ENCODE results near the gene ENTPD2.
A peak's percentile ranks its signal among the peaks of the same experiment; 100 is the strongest.

Gene ENTPD2

DNA sequence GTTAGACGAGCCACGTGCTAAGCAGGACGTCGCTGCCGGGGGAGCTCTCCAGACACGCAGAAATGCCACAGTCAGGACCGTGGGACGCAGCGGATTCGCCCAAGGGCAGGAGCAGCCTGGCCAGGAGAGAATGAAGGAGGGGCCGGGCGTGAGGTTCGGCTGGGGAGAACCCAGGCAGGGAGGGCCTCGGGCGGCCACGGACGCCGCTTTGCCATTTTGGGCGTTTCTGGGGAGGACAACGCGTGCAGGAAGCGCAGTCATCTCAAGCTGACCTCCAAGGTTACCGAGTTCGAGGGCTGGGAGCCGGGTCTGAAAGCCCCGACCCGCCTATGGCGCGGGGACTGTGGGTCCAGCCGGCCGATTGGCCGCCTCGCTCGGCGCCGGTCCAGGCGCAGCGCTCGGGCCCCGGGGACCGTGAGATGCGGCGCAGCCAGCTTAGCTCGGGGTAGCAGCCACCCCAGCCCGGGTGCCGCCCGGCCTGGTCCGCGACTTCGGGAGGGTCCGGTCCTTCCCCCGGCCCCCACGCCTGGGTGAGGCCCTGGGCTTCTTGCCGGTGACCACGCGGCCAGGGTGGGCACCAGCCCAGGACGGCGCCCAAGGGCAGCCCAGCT, 32.2 kb upstream of the ENTPD2 start:
- CTCF ChIA-PET: interaction anchor here (0.6 to 5.9 kb wide), 16 partner anchors 9 to 349 kb away, joined by 3 to 34 read pairs (median 5); partner anchors contain the start of genes RNF224, SAPCD2 and UAP1L1
- 0 out of 2 replicates have a peak, but pooled peaks cover 3% of the 10 kb centered on the region for H3K4me1 ChIP-seq (ENCODE audit: control insufficient read depth, insufficient read depth, low read length)
- POLR2A ChIA-PET: interaction anchor here (0.6 to 7.8 kb wide), 31 partner anchors 9 to 373 kb away, joined by 3 to 137 read pairs (median 5); partner anchors contain the start of genes ANAPC2, NELFB, NSMF and PAXX
- H3K36me3 ChIP-seq (ENCODE audit: control insufficient read depth in 2 of 2, insufficient read depth in 1 of 2, low read length in 2 of 2): peaks cover 0 to 45% of the 10 kb centered on the region in 2 experiments; a peak in 1 of 3 replicates
- peak overlapping the region; percentile 67; the same call in 1 of the 2 replicates for H3K27ac ChIP-seq (ENCODE audit: extremely low read depth, low read depth, low read length)
- no peaks in the 10 kb centered on the region for H3K9me3 ChIP-seq (ENCODE audit: control insufficient read depth, insufficient read depth, low read depth, low read length)
- peak overlapping the region; percentile 40 for H3K4me3 ChIP-seq (ENCODE audit: low read depth, low read length)
- no peak for TF ChIP-seq ZNF654 (tag by site-specific recombination; IDR thresholded peaks at IDR 0.05; ENCODE audit: low read depth)
- TF ChIP-seq ZNF214 (tag by site-specific recombination; IDR thresholded peaks at IDR 0.05; ENCODE audit: borderline replicate concordance): no peak
- no peak for TF ChIP-seq YY1 (tag by site-specific recombination; IDR thresholded peaks at IDR 0.05)
- TF ChIP-seq ZNF394 (tag by site-specific recombination; IDR thresholded peaks at IDR 0.05; ENCODE audit: borderline replicate concordance): no peak
- no peak for TF ChIP-seq KLF9 (tag by site-specific recombination; IDR thresholded peaks at IDR 0.05; ENCODE audit: low read depth)
- TF ChIP-seq GFI1B (tag by site-specific recombination; IDR thresholded peaks at IDR 0.05): no peak
- TF ChIP-seq ZNF202 (tag by site-specific recombination; IDR thresholded peaks at IDR 0.05; ENCODE audit: borderline replicate concordance): no peak
- no peak for TF ChIP-seq GLIS1 (tag by site-specific recombination; IDR thresholded peaks at IDR 0.05)
- TF ChIP-seq KLF7 (tag by site-specific recombination; IDR thresholded peaks at IDR 0.05; ENCODE audit: borderline replicate concordance): no peak
- TF ChIP-seq ZNF521 (tag by site-specific recombination; IDR thresholded peaks at IDR 0.05): no peak
- 0 out of 2 replicates have a peak, but pooled peaks have one; percentile 24 for TF ChIP-seq ZSCAN30 (tag by site-specific recombination; IDR thresholded peaks at IDR 0.05)
- TF ChIP-seq MYNN (tag by site-specific recombination; IDR thresholded peaks at IDR 0.05; ENCODE audit: borderline replicate concordance): no peak
- TF ChIP-seq ZNF621 (tag by site-specific recombination; IDR thresholded peaks at IDR 0.05): no peak
- TF ChIP-seq ZNF114 (tag by site-specific recombination; IDR thresholded peaks at IDR 0.05): no peak
- 0 out of 2 replicates have a peak, but pooled peaks have one; percentile 21 for TF ChIP-seq ZNF660 (tag by site-specific recombination; IDR thresholded peaks at IDR 0.05)
- no peak for TF ChIP-seq ZNF132 (tag by site-specific recombination; IDR thresholded peaks at IDR 0.05; ENCODE audit: borderline replicate concordance)

DNA sequence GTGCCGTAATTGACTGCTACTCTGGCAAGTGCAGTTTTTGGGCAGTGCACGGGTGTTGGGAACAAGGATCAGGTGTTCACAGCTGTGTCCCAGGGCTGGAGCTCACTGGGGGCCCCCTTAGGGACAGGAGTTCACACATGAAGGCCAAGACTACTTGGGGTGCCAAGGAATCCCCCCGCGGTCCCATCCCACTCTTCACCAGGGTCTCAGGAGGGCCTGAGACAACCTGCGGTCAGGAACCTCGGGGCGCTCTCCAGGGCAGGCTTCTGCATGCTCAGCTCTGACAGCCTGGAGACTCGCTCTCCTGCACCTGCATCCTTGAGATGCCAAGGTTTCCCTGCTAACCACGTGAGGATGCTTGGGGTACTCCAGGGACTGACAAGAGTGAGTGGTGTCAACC, 30.7 kb upstream of the ENTPD2 start:
- H3K4me3 ChIP-seq (ENCODE audit: low read depth, low read length): no peak overlapping the region
- 0 out of 2 replicates have a peak, but pooled peaks cover 3% of the 10 kb centered on the region for H3K4me1 ChIP-seq (ENCODE audit: control insufficient read depth, insufficient read depth, low read length)
- CTCF ChIA-PET: interaction anchor here (0.8 to 5.9 kb wide), 6 partner anchors 14 to 297 kb away, joined by 3 to 34 read pairs (median 6); no protein-coding TSS in a partner anchor
- H3K27ac ChIP-seq (ENCODE audit: extremely low read depth, low read depth, low read length): no peak overlapping the region
- H3K36me3 ChIP-seq (ENCODE audit: control insufficient read depth in 2 of 2, insufficient read depth in 1 of 2, low read length in 2 of 2): peaks cover 0 to 50% of the 10 kb centered on the region in 2 experiments; a peak in 1 of 3 replicates
- POLR2A ChIA-PET: interaction anchor here (0.6 to 7.8 kb wide), 3 partner anchors 15 to 156 kb away, joined by 3 to 137 read pairs (median 3); partner anchors contain the start of genes SAPCD2 and TUBB4B
- no peak for TF ChIP-seq ZNF114 (tag by site-specific recombination; IDR thresholded peaks at IDR 0.05)
- 0 out of 2 replicates have a peak, but pooled peaks have one; percentile 24 for TF ChIP-seq GLIS2 (tag by site-specific recombination; IDR thresholded peaks at IDR 0.05)
- TF ChIP-seq ZEB2 (tag by site-specific recombination; IDR thresholded peaks at IDR 0.05): no peak
- TF ChIP-seq ZFP41 (tag by site-specific recombination; IDR thresholded peaks at IDR 0.05; ENCODE audit: borderline replicate concordance): no peak
- no peak for TF ChIP-seq ZNF610 (tag by site-specific recombination; IDR thresholded peaks at IDR 0.05; ENCODE audit: borderline replicate concordance)
- H3K9me3 ChIP-seq (ENCODE audit: control insufficient read depth, insufficient read depth, low read depth, low read length): no peaks in the 10 kb centered on the region

DNA sequence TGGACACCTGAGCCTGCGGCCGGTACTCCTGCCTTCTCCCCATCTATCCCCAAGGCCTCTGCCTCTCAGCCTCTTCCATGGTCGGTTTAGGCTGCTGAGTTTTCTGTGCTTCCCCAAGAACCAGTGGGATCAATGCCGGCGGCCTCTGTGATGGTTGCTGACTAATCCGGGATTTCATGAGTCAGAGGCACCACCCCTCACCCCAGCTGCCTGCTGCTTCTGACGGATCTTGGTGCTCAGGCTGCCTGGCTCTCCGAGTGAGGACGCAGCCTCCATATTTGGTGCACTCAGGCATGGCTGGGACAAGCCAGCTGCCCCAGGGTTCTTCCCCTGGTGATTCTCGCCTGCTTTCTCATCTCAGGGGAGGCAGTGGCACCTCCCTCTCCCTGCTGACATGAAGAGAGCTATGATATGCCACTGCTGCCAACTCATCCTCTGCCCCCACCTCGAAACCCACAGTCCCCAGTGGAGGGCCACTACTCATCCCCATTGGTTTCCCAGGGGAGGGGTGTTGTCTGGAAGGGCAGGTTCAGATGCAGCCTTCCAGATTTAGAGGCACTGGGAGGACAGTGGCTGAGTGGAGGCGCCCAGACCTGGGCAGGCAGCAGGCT, 29.6 kb upstream of the ENTPD2 start:
- ChIA-PET CTCF (interaction anchor here (0.6 to 5.9 kb wide), 11 partner anchors 9 to 675 kb away, joined by 3 to 34 read pairs (median 5); no protein-coding TSS in a partner anchor), POLR2A (interaction anchor here (0.5 to 7.8 kb wide), 3 partner anchors 14 to 625 kb away, joined by 3 to 137 read pairs (median 4); partner anchors contain the start of genes SAPCD2 and TUBB4B)
- Histone ChIP-seq H3K36me3 (ENCODE audit: control insufficient read depth in 2 of 2, insufficient read depth in 1 of 2, low read length in 2 of 2) (peaks cover 0 to 49% of the 10 kb centered on the region in 2 experiments; a peak in 1 of 3 replicates), H3K4me3 (ENCODE audit: low read depth, low read length) (no peak overlapping the region), H3K27ac (ENCODE audit: extremely low read depth, low read depth, low read length) (no peak overlapping the region), H3K9me3 (ENCODE audit: control insufficient read depth, insufficient read depth, low read depth, low read length) (no peaks in the 10 kb centered on the region), H3K4me1 (ENCODE audit: control insufficient read depth, insufficient read depth, low read length) (0 out of 2 replicates have a peak, but pooled peaks cover 3% of the 10 kb centered on the region)
- TF ChIP-seq KLF10 (tag by site-specific recombination; IDR thresholded peaks at IDR 0.05) (peak; percentile 64; the same call in 1 of the 2 replicates), ZBTB17 (tag by site-specific recombination; IDR thresholded peaks at IDR 0.05) (peak; percentile 79), KLF1 (tag by site-specific recombination; IDR thresholded peaks at IDR 0.05) (peak; percentile 53), ZSCAN30 (tag by site-specific recombination; IDR thresholded peaks at IDR 0.05) (peak; percentile 20; the same call in 1 of the 2 replicates)
- TF ChIP-seq, protein P1, sequence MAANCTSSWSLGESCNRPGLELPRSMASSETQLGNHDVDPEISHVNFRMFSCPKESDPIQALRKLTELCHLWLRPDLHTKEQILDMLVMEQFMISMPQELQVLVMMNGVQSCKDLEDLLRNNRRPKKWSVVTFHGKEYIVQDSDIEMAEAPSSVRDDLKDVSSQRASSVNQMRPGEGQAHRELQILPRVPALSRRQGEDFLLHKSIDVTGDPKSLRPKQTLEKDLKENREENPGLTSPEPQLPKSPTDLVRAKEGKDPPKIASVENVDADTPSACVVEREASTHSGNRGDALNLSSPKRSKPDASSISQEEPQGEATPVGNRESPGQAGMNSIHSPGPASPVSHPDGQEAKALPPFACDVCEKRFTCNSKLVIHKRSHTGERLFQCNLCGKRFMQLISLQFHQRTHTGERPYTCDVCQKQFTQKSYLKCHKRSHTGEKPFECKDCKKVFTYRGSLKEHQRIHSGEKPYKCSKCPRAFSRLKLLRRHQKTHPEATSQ (tag by site-specific recombination; IDR thresholded peaks at IDR 0.05): no peak
- TF ChIP-seq, protein P2, sequence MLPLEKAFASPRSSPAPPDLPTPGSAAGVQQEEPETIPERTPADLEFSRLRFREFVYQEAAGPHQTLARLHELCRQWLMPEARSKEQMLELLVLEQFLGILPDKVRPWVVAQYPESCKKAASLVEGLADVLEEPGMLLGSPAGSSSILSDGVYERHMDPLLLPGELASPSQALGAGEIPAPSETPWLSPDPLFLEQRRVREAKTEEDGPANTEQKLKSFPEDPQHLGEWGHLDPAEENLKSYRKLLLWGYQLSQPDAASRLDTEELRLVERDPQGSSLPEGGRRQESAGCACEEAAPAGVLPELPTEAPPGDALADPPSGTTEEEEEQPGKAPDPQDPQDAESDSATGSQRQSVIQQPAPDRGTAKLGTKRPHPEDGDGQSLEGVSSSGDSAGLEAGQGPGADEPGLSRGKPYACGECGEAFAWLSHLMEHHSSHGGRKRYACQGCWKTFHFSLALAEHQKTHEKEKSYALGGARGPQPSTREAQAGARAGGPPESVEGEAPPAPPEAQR (tag by site-specific recombination; IDR thresholded peaks at IDR 0.05): no peak
